HG03135 (cell line): ENCODE results near the gene CEP170B.
"Not testable (repeated sequence)": the region's sequence is repeated elsewhere in the genome, so short reads cannot be mapped to it uniquely, and the experiment has no call there.

Source experiments
- ATAC-seq: cut with Tn5 transposase; IDR thresholded peaks from one replicate; pipeline ENCODE4 v1.9.1; 2021; ENCODE audit warnings: mild to moderate bottlenecking, moderate library complexity; ENCODE audit not compliant: unreplicated experiment

CEP170B gene

GRCh38 chr14:104865081-104865630 is at the start of gene CEP170B:
Gene CEP170B, plus strand, starts transcription at chr14:104865268. Its CDS starts 3,183 bp downstream, at chr14:104868451.
- ATAC-seq, result peak; percentile 48

GRCh38 chr14:104816616-104816884 is 48.5 kb upstream of the CEP170B start:
- peak; percentile 17 for ATAC-seq

GRCh38 chr14:104817930-104818713 is 46.9 kb upstream of the CEP170B start:
- ATAC-seq, result no peak

GRCh38 chr14:104818714-104819161 is 46.3 kb upstream of the CEP170B start:
- ATAC-seq, result no peak

GRCh38 chr14:104819361-104819781 is 45.7 kb upstream of the CEP170B start:
- ATAC-seq, result no peak

- no peak for ATAC-seq
Observed at GRCh38 chr14:104820669-104821228, 44.3 kb upstream of the CEP170B start.

GRCh38 chr14:104821229-104821945 is 43.7 kb upstream of the CEP170B start:
- ATAC-seq, result no peak

- no peak for ATAC-seq
Observed at GRCh38 chr14:104821971-104822608, 43.0 kb upstream of the CEP170B start.

- no peak for ATAC-seq
Observed at GRCh38 chr14:104822821-104823615, 42.0 kb upstream of the CEP170B start.

GRCh38 chr14:104824353-104824997 is 40.6 kb upstream of the CEP170B start:
- ATAC-seq, result no peak

- ATAC-seq, result peak; percentile 66
Observed at GRCh38 chr14:104826189-104826860, 38.7 kb upstream of the CEP170B start.

- ATAC-seq, result no peak
Observed at GRCh38 chr14:104826861-104827176, 38.2 kb upstream of the CEP170B start.

GRCh38 chr14:104827177-104828055 is 37.7 kb upstream of the CEP170B start:
- ATAC-seq, result no peak

- no peak for ATAC-seq
Observed at GRCh38 chr14:104830781-104831180, 34.3 kb upstream of the CEP170B start.

- ATAC-seq, result not testable (repeated sequence)
Observed at GRCh38 chr14:104836171-104836935, 28.7 kb upstream of the CEP170B start.

GRCh38 chr14:104841730-104842129 is 23.3 kb upstream of the CEP170B start:
- ATAC-seq, result no peak

GRCh38 chr14:104843006-104843405 is 22.1 kb upstream of the CEP170B start:
- no peak for ATAC-seq
